ENCODE results near the gene ZEB2.

- TF ChIP-seq ZNF703 (CRISPR knock-in tag; IDR thresholded peaks at IDR 0.05; ENCODE audit: borderline replicate concordance) = no peak
- TF ChIP-seq ZNF430 (CRISPR knock-in tag; IDR thresholded peaks at IDR 0.05) = no peak
- no peak for TF ChIP-seq RNF219 (CRISPR knock-in tag; IDR thresholded peaks at IDR 0.05)
Observed at GRCh38 chr2:144383571-144384100, 136.3 kb downstream of the ZEB2 start.

All from HepG2 (cell line).